Measurements from ENCODE around the gene OR2L13.

- TF ChIP-seq POLR2AphosphoS5 (IDR thresholded peaks at IDR 0.05) (no peak), EP300 (IDR thresholded peaks at IDR 0.05; ENCODE audit: low read depth) (no peak), POLR2A (IDR thresholded peaks at IDR 0.05) (no peak)
- TF ChIP-seq, protein P1, sequence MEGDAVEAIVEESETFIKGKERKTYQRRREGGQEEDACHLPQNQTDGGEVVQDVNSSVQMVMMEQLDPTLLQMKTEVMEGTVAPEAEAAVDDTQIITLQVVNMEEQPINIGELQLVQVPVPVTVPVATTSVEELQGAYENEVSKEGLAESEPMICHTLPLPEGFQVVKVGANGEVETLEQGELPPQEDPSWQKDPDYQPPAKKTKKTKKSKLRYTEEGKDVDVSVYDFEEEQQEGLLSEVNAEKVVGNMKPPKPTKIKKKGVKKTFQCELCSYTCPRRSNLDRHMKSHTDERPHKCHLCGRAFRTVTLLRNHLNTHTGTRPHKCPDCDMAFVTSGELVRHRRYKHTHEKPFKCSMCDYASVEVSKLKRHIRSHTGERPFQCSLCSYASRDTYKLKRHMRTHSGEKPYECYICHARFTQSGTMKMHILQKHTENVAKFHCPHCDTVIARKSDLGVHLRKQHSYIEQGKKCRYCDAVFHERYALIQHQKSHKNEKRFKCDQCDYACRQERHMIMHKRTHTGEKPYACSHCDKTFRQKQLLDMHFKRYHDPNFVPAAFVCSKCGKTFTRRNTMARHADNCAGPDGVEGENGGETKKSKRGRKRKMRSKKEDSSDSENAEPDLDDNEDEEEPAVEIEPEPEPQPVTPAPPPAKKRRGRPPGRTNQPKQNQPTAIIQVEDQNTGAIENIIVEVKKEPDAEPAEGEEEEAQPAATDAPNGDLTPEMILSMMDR (IDR thresholded peaks at IDR 0.05): no peak
Measured at GRCh38 chr1:248065071-248065470, 29.9 kb upstream of the OR2L13 start.
